HTR-8/SVneo (cell line): ENCODE results near the gene FREY1.

Experiments
- DNase-seq: peaks from one replicate; pipeline ENCODE4 v3.0.0; 2011; ENCODE audit warnings: low spot score, mixed read lengths; ENCODE audit not compliant: insufficient read length
- FAIRE-seq: peaks from 2 replicates; lab custom pipeline; 2011; peaks lifted over from hg19 to GRCh38; lab: Jason Lieb, UNC

Gene FREY1

DNA sequence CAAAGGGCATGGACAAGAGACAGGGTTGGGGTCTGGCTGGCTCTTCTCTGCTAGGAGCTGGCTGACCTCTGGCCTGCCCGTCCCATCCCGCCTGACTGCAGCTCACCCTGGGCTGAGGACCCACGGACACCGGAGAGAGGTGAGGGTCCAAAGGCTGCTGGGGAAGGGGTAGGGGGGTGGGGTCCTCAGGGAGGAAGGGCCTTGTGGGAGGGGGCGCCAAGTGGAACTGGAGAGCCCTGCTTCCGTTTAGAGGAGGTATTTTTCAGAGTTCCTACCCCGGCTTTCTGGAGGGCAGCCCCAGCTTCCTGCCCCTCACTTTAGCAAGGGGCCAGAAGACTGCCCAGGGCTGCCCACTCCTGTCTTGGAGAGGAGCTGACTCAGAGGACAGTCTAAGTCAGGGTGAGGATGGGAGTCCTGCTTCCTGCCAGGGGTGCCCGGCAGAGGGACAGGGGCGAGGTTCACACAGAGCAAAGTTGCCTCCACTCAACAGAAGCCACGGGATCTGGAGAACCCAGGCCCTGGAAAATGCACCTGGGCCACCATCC is 22.5 kb upstream of the FREY1 start:
- DNase-seq (peak; percentile 30), FAIRE-seq (no peak)

- DNase-seq = no peak
- FAIRE-seq = no peak
These were observed 21.6 kb upstream of the FREY1 start for GRCh38 chr11:45928535-45929215.

- DNase-seq (no peak), FAIRE-seq (no peak)
These were observed 20.8 kb upstream of the FREY1 start for GRCh38 chr11:45927684-45928413.

- DNase-seq = no peak
- no peak for FAIRE-seq
These were observed 20.2 kb upstream of the FREY1 start for GRCh38 chr11:45927332-45927683.

DNA sequence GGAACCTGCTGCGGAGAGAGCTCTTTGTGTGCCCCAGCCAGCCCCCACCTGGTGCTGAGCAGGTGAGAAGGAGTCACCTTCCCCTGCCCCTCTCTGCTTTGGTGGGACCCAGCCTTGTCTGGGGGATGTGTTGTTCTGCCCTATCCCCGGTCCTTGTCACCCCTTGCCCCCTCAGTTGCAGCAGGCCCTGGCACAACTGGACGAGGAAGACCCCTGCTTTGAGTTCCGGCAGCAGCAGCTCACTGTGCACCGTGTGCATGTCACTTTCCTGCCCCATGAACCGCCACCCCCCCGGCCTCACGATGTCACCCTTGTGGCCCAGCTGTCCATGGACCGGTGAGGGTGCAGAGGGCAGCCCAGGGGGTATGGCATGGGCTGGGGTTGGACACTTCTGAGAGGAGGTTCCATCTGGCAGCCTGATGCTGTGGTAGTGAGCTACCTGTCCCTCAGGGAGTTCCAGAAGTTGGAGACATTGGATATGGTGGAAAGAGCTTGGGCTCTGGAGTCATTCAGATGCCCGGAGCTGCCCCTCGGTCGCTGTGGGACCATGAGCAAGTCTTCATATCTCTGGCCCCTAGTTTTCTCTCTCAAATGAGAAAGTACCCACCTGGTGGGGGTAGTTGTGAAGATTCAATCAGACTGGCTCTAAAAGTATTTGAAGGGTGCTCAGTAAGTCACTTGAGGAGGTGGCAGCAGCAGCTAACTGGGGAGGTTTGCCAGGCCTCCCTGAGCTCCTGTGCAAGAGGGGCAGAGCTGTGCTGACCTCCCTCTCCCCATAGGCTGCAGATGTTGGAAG is 19.7 kb upstream of the FREY1 start:
- no peak for FAIRE-seq
- no peak for DNase-seq

DNA sequence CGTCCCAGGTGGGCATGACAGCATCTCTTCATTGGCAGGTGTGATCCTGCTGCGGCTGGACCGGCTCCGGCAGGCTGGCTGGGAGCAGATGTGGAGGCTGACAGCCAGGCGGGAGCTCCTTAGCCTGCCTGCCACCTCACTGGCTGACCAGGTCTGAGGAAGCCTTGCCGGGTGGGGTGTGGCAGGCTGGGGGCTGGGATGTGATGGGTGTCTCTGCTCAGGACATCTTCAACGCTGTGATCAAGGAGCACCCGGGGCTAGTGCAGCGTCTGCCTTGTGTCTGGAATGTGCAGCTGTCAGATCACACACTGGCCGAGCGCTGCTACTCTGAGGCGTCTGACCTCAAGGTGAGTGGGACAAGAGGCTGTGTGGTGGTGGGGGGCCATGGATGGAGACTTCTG is 18.9 kb upstream of the FREY1 start:
- DNase-seq (no peak), FAIRE-seq (no peak)

GRCh38 chr11:45925550-45925949 is 18.5 kb upstream of the FREY1 start:
- DNase-seq (no peak), FAIRE-seq (no peak)

DNA sequence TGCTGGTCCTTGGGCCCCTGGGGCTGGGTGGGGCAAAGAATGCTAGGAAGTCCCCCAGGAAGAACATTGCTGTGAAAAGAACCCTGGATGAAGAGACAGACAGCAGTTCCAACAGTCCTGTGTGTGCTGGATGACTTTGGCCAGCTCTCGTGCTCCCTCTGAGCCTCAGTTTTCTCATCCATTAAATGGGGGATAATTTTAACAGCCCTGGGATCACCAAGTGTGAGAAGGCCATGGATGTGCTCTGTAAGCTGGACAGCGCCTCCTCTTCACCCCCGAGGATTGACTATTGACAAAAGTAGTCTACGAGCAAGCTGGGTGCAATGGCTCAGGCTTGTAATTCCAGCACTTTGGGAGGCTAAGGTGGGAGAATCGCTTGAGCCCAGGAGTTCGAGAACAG is 17.9 kb upstream of the FREY1 start:
- no peak for FAIRE-seq
- DNase-seq = no peak

DNA sequence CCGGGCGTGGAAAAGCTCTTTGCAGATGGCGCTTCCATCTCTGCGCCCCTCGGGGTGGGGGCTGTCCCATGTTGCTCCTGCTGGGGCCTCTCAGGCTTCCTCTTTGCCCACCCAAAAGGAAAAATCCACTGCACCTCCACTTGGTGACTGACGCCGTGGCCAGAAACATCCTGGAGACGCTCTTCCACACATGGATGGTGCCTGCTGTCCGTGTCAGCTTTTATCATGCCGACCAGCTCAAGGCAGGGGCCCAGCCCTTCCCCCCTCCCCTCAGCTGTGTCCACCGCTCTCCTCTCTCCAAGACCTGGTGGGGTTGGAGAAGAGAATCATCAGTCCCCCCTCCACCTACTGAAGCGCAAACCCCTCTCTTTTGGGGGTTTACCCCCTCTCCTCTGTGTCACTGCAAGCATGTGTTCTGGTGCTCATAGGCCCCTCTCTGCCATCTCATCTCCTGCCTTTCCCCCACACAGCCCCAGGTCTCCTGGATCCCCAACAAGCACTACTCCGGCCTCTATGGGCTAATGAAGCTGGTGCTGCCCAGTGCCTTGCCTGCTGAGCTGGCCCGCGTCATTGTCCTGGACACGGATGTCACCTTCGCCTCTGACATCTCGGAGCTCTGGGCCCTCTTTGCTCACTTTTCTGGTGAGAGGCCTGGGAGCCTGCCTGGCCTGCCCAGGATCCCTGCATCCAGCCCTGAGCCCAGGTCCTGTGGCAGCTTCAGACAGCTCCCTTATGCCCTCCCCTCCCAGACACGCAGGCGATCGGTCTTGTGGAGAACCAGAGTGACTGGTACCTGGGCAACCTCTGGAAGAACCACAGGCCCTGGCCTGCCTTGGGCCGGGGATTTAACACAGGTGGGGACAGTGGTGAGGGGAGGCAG is 17.2 kb upstream of the FREY1 start:
- FAIRE-seq = no peak
- no peak for DNase-seq

GRCh38 chr11:45922425-45923082 is 15.5 kb upstream of the FREY1 start, which contains the start of gene LARGE2:
Gene LARGE2 (plus strand): TSS chr11:45922656. CDS start chr11:45922883, 227 bp downstream.
- DNase-seq (peak; percentile 79), FAIRE-seq (no peak)

GRCh38 chr11:45921561-45922424 is 14.7 kb upstream of the FREY1 start:
- FAIRE-seq = no peak
- no peak for DNase-seq

DNA sequence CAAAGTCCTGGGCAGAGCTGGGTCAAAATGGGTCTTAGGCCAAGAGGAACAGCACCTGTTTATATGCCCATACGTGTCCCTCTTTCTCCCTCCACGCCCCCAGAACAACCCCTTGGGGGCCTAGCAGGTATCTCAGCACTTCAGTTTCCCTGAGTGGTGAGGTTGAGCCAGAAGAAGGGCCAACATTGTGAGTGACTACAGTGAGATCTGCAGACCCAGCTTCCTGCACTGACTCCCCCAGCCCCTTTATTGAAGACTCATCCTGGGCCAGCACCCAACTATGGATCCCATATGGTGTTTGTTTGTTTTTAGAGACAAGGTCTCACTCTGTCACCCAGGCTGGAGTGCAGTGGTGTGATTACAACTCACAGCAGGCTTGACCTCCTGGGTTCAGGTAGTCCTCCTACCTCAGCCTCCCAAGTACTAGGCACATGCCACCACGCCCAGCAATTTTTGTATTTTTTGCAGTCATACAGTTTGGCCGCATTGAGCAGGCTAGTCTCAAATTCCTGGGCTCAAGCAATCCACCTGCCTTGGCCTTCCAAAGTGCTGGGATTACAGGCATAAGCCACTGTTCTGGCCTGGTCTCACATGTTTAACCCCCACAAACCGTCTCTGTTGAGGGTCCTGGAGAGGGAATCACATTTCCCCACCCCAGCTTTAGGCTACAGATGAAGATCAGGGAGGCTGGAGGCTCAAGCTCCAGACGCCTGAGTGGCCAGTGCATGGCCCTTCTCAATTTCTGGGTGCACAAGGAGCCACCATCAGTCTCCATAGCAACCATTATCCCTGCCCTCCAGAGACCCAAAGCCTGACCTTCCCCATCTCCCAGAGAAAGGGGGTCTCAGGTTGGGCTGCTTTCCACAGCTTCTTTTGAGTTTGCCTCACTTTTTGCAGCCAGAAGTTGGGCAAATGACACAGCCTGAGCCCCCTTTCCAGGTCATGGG is 13.7 kb upstream of the FREY1 start:
- no peak for FAIRE-seq
- DNase-seq = no peak

DNA sequence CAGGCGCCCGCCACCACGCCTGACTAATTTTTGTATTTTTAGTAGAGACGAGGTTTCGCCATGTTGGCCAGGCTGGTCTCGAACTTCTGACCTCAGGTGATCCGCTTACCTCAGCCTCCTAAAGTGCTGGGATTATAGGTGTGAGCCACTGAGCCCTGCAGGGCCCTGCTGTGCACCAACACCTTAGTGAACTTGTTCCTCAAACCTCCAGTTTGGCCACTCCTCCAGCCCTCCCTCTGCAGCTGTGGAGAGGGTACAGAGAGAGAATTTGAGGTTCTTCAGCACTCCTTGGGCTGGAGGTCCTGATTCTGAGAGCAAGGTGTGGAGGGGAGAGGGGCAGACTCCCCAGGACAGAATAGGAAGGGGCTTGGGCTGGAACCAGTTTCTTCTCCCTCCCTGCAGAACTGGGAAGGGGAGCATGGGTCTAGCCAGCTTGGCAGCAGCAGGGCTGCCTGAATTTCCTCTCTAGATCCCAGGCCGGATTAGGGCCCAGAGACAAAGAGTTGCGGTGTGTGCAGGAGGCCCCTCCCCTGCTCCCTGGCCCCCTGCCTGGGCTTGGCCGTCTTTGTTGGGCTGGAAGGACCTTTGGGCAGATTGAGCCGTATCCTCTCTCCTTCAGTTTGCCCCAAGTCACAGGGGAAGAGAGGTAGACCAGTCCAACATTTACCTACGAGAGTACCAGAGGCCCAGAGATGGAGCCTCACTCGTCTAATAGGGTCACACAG is 12.9 kb upstream of the FREY1 start:
- DNase-seq (no peak), FAIRE-seq (no peak)

- FAIRE-seq (no peak), DNase-seq (no peak)
These were observed 12.0 kb upstream of the FREY1 start for GRCh38 chr11:45918962-45919675.

DNA sequence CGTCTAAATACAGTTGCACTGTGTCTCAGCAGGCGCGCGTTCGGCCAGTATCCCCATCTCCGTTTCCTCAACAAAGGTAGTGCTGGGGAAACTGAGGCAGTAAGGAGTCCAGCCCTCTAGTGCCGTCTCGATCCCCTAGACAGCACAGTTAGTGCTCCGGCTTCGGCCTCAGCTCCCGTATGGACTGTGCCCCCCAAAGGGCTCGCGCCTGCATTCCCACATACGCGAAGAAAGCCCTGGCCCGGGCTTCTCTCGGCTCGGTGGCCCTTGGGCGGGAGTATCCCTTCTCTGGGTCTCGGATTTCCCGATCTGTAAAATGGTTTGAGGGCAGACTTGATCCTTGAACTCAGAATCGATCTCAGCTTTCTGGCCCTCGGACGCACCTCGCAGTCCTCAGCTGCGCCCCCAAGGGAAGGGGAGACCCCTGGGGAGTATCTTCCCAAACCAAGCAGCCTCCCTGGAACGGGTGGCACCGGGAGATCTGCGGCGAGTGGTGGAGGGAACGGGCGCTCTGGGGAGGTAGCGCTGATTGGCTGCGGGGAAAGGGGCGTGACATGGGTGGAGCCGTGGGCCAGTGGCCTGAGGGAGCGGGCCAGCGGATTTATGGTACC is 11.4 kb upstream of the FREY1 start:
- DNase-seq (peak; percentile 90), FAIRE-seq (peak; percentile 64)
